ENCODE data around the gene ZNF611.

DNA sequence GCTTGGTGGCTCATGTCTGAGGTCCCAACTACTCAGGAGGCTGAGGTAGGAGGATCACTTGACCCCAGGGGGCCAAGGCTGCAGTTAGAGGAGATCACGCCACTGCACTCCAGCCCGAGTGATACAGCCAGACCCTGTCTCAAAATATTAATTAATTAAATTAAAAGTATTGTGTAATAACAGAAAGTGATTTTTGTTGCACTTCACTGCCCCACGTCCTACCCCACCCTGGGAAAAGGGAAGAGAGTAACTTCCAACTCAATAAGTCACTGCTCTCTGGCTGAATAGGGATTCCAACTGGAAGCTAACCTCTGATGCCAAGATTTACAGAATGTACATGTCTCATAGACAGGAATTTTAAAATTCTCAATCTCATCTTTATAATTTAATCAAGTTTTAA, 47.2 kb downstream of the ZNF611 start:
- TF ChIP-seq, protein P1, sequence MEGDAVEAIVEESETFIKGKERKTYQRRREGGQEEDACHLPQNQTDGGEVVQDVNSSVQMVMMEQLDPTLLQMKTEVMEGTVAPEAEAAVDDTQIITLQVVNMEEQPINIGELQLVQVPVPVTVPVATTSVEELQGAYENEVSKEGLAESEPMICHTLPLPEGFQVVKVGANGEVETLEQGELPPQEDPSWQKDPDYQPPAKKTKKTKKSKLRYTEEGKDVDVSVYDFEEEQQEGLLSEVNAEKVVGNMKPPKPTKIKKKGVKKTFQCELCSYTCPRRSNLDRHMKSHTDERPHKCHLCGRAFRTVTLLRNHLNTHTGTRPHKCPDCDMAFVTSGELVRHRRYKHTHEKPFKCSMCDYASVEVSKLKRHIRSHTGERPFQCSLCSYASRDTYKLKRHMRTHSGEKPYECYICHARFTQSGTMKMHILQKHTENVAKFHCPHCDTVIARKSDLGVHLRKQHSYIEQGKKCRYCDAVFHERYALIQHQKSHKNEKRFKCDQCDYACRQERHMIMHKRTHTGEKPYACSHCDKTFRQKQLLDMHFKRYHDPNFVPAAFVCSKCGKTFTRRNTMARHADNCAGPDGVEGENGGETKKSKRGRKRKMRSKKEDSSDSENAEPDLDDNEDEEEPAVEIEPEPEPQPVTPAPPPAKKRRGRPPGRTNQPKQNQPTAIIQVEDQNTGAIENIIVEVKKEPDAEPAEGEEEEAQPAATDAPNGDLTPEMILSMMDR (IDR thresholded peaks at IDR 0.05; ENCODE audit: insufficient read depth, low read length, poor library complexity, severe bottlenecking) = no peak
- TF ChIP-seq EZH2phosphoT487 (conservative IDR thresholded peaks at IDR 0.05; ENCODE audit: low read length) = no peak
